ENCODE data around the gene PLCB2.

PLCB2 gene

GRCh38 chr15:40301467-40302179, 6.1 kb downstream of the PLCB2 start:
- no peak for DNase-seq

GRCh38 chr15:40300771-40301170, 7.0 kb downstream of the PLCB2 start:
- no peak for DNase-seq

GRCh38 chr15:40300367-40300766, 7.4 kb downstream of the PLCB2 start:
- no peak for DNase-seq

GRCh38 chr15:40298216-40298935, 9.4 kb downstream of the PLCB2 start:
- no peak for DNase-seq

- no peak for DNase-seq
Observed at GRCh38 chr15:40297356-40297755, 10.4 kb downstream of the PLCB2 start.

- DNase-seq = no peak
Observed at GRCh38 chr15:40296561-40297230, 11.0 kb downstream of the PLCB2 start.

- no peak for DNase-seq
Observed at GRCh38 chr15:40295877-40296560, 11.7 kb downstream of the PLCB2 start.

- no peak for DNase-seq
Observed at GRCh38 chr15:40295297-40295696, 12.4 kb downstream of the PLCB2 start.

- no peak for DNase-seq
Observed at GRCh38 chr15:40293905-40294895, 13.5 kb downstream of the PLCB2 start.

GRCh38 chr15:40293006-40293405, 14.7 kb downstream of the PLCB2 start:
- no peak for DNase-seq

GRCh38 chr15:40292246-40292645, 15.5 kb downstream of the PLCB2 start:
- DNase-seq = no peak

GRCh38 chr15:40290918-40291574, 16.7 kb downstream of the PLCB2 start:
- no peak for DNase-seq

GRCh38 chr15:40290545-40290917, 17.2 kb downstream of the PLCB2 start:
- DNase-seq = no peak

GRCh38 chr15:40289140-40289775, 18.5 kb downstream of the PLCB2 start:
- no peak for DNase-seq

GRCh38 chr15:40287968-40288367, 19.8 kb downstream of the PLCB2 start:
- no peak for DNase-seq

- no peak for DNase-seq
Observed at GRCh38 chr15:40287505-40287904, 20.2 kb downstream of the PLCB2 start.

- DNase-seq = no peak
Observed at GRCh38 chr15:40286794-40287193, 20.9 kb downstream of the PLCB2 start.

- no peak for DNase-seq
Observed at GRCh38 chr15:40286061-40286532, 21.6 kb downstream of the PLCB2 start.

GRCh38 chr15:40285554-40286011, 22.2 kb downstream of the PLCB2 start:
- no peak for DNase-seq

GRCh38 chr15:40285151-40285550, 22.6 kb downstream of the PLCB2 start:
- no peak for DNase-seq

Measured in CD4-positive, alpha-beta T cell treated with Interleukin-4 for 1 hour (primary cell).